ENCODE data around the gene HIGD1B. TPM values are rescaled to one million over a fixed set of nuclear protein-coding genes. Genes with fewer than 3 reads are reported as not detected.

HIGD1B gene
- total RNA-seq, 4 donors from 2014 or later: not detected

GRCh38 chr17:44840936-44841335, 6.7 kb upstream of the HIGD1B start:
- DNase-seq: no peak
- no peaks in the 10 kb centered on the region for H3K9me3 ChIP-seq
- no peak for TF ChIP-seq POLR2A (IDR thresholded peaks at IDR 0.05)
- TF ChIP-seq CTCF (IDR thresholded peaks at IDR 0.05): no peak
- 71 to 77% methylated on average over 3 of the region's 3 CpGs for WGBS, 2 donors
- intact Hi-C loops (cut with DNase I): no loop called here
- H3K4me3 ChIP-seq (replicated peaks in 1 of 3): no peak overlapping the region
- peaks cover 0 to 5% of the 10 kb centered on the region in 2 donors for H3K4me1 ChIP-seq
- no peaks in the 10 kb centered on the region for H3K27me3 ChIP-seq
- no peak overlapping the region for H3K27ac ChIP-seq
- no peaks in the 10 kb centered on the region for H3K36me3 ChIP-seq

- no peak overlapping the region for H3K4me3 ChIP-seq (replicated peaks in 1 of 3)
- WGBS, 2 donors: 45 to 56% methylated on average over 5 of the region's 5 CpGs
- no peaks in the 10 kb centered on the region for H3K27me3 ChIP-seq
- TF ChIP-seq POLR2A (IDR thresholded peaks at IDR 0.05) (no peak), CTCF (IDR thresholded peaks at IDR 0.05) (no peak)
- H3K27ac ChIP-seq: no peak overlapping the region
- DNase-seq: no peak
- no peaks in the 10 kb centered on the region for H3K4me1 ChIP-seq
- H3K9me3 ChIP-seq: no peaks in the 10 kb centered on the region
- intact Hi-C loops (cut with DNase I): no loop called here
- H3K36me3 ChIP-seq: no peaks in the 10 kb centered on the region
Measured at GRCh38 chr17:44842748-44843147, 4.9 kb upstream of the HIGD1B start.

- no peak overlapping the region for H3K27ac ChIP-seq
- intact Hi-C loops (cut with DNase I): no loop called here
Measured at GRCh38 chr17:44844390-44844830, 3.3 kb upstream of the HIGD1B start.

GRCh38 chr17:44846206-44846605, 1.5 kb upstream of the HIGD1B start:
- intact Hi-C loops (cut with DNase I): no loop called here
- 56 to 61% methylated on average over 8 of the region's 8 CpGs for WGBS, 2 donors

More at GRCh38 chr17:44844390-44844830, 3.3 kb upstream of the HIGD1B start:
- H3K9me3 ChIP-seq: no peaks in the 10 kb centered on the region
- no peak overlapping the region for H3K4me3 ChIP-seq (replicated peaks in 1 of 3)
- H3K27me3 ChIP-seq: no peaks in the 10 kb centered on the region
- H3K4me1 ChIP-seq: no peaks in the 10 kb centered on the region
- 41 to 64% methylated on average over 1 of the region's 1 CpG for WGBS, 2 donors
- no peaks in the 10 kb centered on the region for H3K36me3 ChIP-seq
- TF ChIP-seq POLR2A (IDR thresholded peaks at IDR 0.05) (no peak), CTCF (IDR thresholded peaks at IDR 0.05) (no peak)
- DNase-seq: no peak

More at GRCh38 chr17:44846206-44846605, 1.5 kb upstream of the HIGD1B start:
- H3K36me3 ChIP-seq: peaks cover 10% of the 10 kb centered on the region in 2 donors
- no peak overlapping the region for H3K4me3 ChIP-seq (replicated peaks in 1 of 3)
- no peaks in the 10 kb centered on the region for H3K9me3 ChIP-seq
- TF ChIP-seq CTCF (IDR thresholded peaks at IDR 0.05) (no peak), POLR2A (IDR thresholded peaks at IDR 0.05) (no peak)
- no peak for DNase-seq
- no peaks in the 10 kb centered on the region for H3K4me1 ChIP-seq
- no peak overlapping the region for H3K27ac ChIP-seq
- no peaks in the 10 kb centered on the region for H3K27me3 ChIP-seq
